GM12878 (cell line): Measurements from ENCODE around the gene RUNDC1. TPM values are rescaled to one million over a fixed set of nuclear protein-coding genes. Genes with fewer than 3 reads are reported as not detected.
A peak's percentile ranks its signal among the peaks of the same experiment; 100 is the strongest.

Experiments
- ASH2L ChIP-seq: fragments of 300-600, 200-600 bp; sonication (generic); IDR thresholded peaks from 2 replicates; pipeline ENCODE4 v1.6.1; 2017; ENCODE audit warnings: low read depth, mild to moderate bottlenecking, borderline replicate concordance
- CUX1 ChIP-seq: IDR thresholded peaks from 2 replicates; pipeline ENCODE4 v1.6.1; 2012; ENCODE audit warnings: improper control_type of control experiment, low read depth, low read length; ENCODE audit not compliant: insufficient replicate concordance
- EP300 ChIP-seq, 2 experiments: fragments of 150-350 bp in 1 of 2; IDR thresholded peaks; 2 replicates each; pipeline ENCODE4 v1.6.1; 2011 to 2012; ENCODE audit warnings: low read depth in 2 of 2, low read length in 2 of 2, borderline replicate concordance in 1 of 2, improper control_type of control experiment in 1 of 2, inconsistent platforms in 1 of 2; ENCODE audit not compliant: control insufficient read depth in 1 of 2
- MAX ChIP-seq: IDR thresholded peaks from 2 replicates; pipeline ENCODE4 v1.6.1; 2012; ENCODE audit warnings: low read depth, low read length, improper control_type of control experiment
- NBN ChIP-seq: fragments of 450-650 bp; IDR thresholded peaks from 2 replicates; pipeline ENCODE4 v1.6.1; 2016
- POLR2AphosphoS5 ChIP-seq: IDR thresholded peaks from 2 replicates; pipeline ENCODE4 v1.6.1; 2011; ENCODE audit warnings: mild to moderate bottlenecking, low read length, inconsistent platforms
- REST ChIP-seq: IDR thresholded peaks from 2 replicates; pipeline ENCODE4 v1.6.1; 2012; ENCODE audit warnings: mild to moderate bottlenecking, low read depth, low read length
- TARDBP ChIP-seq: IDR thresholded peaks from 2 replicates; pipeline ENCODE4 v1.6.1; 2016; ENCODE audit warnings: borderline replicate concordance
- TCF7 ChIP-seq: IDR thresholded peaks from 2 replicates; pipeline ENCODE4 v1.6.1; 2014; ENCODE audit warnings: antibody characterized with exemption, borderline replicate concordance
- ZBTB4 ChIP-seq: fragments of 450-650 bp; formaldehyde crosslinking; IDR thresholded peaks from 2 replicates; pipeline ENCODE4 v1.4.0; 2022; ENCODE audit warnings: mild to moderate bottlenecking, moderate library complexity
- ZNF687 ChIP-seq: fragments of 450-650 bp; IDR thresholded peaks from 2 replicates; pipeline ENCODE4 v1.6.1; 2017; ENCODE audit warnings: mild to moderate bottlenecking, moderate library complexity
- polyA plus RNA-seq, 11 experiments: library from polyadenylated mRNA; depleted of rRNA in 4 of 11; unstranded in 6 of 11; stranded (reverse) in 5 of 11; fragments of >200 nt; fragmentation: Nextera tagmentation in 4 of 11; fragmentation: Illumina TruSeq in 1 of 11; extraction: Ambion mirVana in 4 of 11; extraction: Trizol in 1 of 11; gene quantifications; 1 replicate in 1 of 11; 2 replicates in 10 of 11; pipeline versions ENCODE4 v1.2.1 to v1.2.3, GENCODE V29; 2011 to 2016; ENCODE audit warnings: inconsistent platforms in 2 of 11, missing spikeins in 2 of 11, low read depth in 1 of 11
- total RNA-seq, 4 experiments: library from RNA; depleted of rRNA in 3 of 4; stranded (reverse); fragments of >200 nt in 3 of 4; fragmentation: Illumina TruSeq in 1 of 4; extraction: Trizol in 1 of 4; gene quantifications; 2 replicates each; pipeline versions ENCODE4 v1.2.1 to v1.2.3, GENCODE V29; 2013 to 2021

Gene RUNDC1
- total and polyA plus RNA-seq, 10 of the 15 experiments (the other 5 are each of a cell fraction or from before 2014, with no cell fraction given): 2.9 to 15.6 (median 8.2) TPM

GRCh38 chr17:42964161-42964932 lies 16.0 kb upstream of the RUNDC1 start, which contains the start of gene AARSD1 (continued):
- TF ChIP-seq TCF7: no peak
- no peak for TF ChIP-seq CUX1
- TF ChIP-seq ZBTB4 (CRISPR knock-in tag): no peak
- peak; percentile 91 for TF ChIP-seq MAX
- TF ChIP-seq NBN: peak; percentile 82; the same call in 1 of the 2 replicates
- TF ChIP-seq EP300 (IDR thresholded peaks at IDR 0.05; ENCODE audit: borderline replicate concordance in 1 of 2, control insufficient read depth in 1 of 2, low read depth in 2 of 2, low read length in 2 of 2): no peak
- TF ChIP-seq POLR2AphosphoS5: peak; percentile 90
- TF ChIP-seq TARDBP: no peak
- no peak for TF ChIP-seq ASH2L
- peak; percentile 96 for TF ChIP-seq ZNF687
- TF ChIP-seq REST: no peak
